C4-2B (cell line): ENCODE measurements around the gene CDK18.

ENCODE experiments used
- CTCF ChIP-seq: fragments of 450-650 bp; conservative IDR thresholded peaks from 2 replicates; pipeline ENCODE4 v1.5.1; 2017; ENCODE audit warnings: mild to moderate bottlenecking
- ZFX ChIP-seq: fragments of 450-650 bp; IDR thresholded peaks from 2 replicates; pipeline ENCODE4 v1.6.1; 2017

GRCh38 chr1:205570173-205570501 is 65.7 kb downstream of the CDK18 start:
- TF ChIP-seq CTCF (no peak), ZFX (no peak)
